Measurements from ENCODE around the gene NR2F2.

- TF ChIP-seq CTCF (IDR thresholded peaks at IDR 0.05 in 4 of 5, conservative IDR thresholded peaks at IDR 0.05 in 1 of 5) (no peak), POLR2A (IDR thresholded peaks at IDR 0.05) (no peak)
These were observed 14.4 kb downstream of the NR2F2 start for GRCh38 chr15:96344706-96345559.
